Endometrial microvascular endothelial cells (primary cell): ENCODE results near the gene PRORP. TPM values are rescaled to one million over a fixed set of nuclear protein-coding genes. Genes with fewer than 3 reads are reported as not detected.
"Not testable (repeated sequence)": the region's sequence is repeated elsewhere in the genome, so short reads cannot be mapped to it uniquely, and the experiment has no call there.

Experiments
- in situ Hi-C: cut with HindIII; loops from 2 replicates; pipeline ENCODE4 v1.10.0; 2017; ENCODE audit warnings: low sequenced_read_pairs, low pct_unique_long_range_greater_than_20kb; ENCODE audit errors: inconsistent ontology term
- total RNA-seq: library from RNA; depleted of rRNA; stranded (reverse); fragments of >200 nt; gene quantifications from one replicate; pipeline ENCODE4 v1.2.3, GENCODE V29; 2015; ENCODE audit errors: inconsistent ontology term

PRORP gene
- 36.1 TPM for total RNA-seq

DNA sequence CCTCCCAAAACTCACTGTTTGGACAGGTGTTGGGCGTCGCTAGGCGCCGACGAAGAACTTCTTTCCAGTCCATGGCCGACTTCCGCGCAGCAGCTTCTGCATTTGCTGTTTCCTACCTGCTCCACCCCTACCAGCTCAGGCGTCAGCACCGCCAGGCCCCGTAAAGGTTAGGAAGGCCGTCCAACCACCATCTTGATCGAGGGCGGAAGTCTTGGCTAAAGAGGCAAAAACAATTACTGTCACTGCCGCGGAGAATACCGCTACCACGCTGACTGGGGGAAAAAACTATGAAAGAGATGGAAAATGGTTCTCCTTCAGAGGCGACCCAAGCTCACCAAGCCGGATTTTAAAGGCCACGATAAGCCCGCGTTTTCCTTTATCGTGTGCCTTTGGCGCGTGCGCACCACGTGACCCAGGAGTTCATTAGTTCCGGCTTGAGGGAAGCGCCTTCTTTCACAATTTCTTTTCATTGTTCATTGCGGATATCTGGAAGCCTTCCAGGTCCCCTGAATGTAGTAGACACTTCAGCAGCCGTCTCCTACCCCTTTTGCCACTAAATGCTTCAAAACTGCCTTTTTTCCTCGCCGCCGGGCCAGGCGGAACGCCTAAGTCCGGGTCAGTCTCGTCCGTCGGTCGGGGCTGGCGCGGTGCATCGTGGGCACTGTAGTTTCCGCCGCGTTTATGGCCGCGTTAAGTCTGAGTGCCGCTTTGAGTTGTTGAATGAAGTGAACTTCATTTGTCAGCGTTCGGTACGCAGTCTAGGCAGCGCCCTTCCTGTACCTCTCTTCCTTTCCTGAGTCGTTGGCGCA, at the start of gene PRORP, which contains the start of gene PPP2R3C:
Gene PRORP (plus strand): TSS at position 666 of the 809 bp plus-strand sequence. CDS start 694 bp downstream, outside the sequence.
Gene PPP2R3C (minus strand): TSS at position 104 of the 809 bp plus-strand sequence. CDS start 31 bp downstream, at position 73.
- in situ Hi-C loops: loop anchor here (10.0 kb wide), 1 partner anchor 283 kb away; the partner anchor contains the start of gene NFKBIA

DNA sequence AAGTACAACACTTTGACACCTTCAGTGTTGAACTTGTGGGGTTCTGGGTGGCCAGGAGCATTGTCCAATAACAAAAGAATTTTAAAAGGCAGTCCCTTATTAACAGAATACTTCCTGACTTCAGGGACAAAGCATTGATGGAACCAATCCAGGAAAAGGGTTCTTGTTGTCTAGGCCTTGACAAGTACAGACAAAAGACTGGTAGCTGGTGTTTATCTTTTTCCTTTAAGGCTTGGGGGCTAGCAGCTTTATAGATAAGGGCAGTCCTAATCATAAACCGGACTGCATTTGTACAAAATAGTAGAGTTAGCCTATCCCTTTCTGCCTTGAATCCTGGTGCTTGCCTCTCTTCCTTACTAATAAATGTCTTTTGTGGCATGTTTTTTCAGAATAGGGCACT, 48.9 kb upstream of the PRORP start:
- in situ Hi-C loops: no loop called here

DNA sequence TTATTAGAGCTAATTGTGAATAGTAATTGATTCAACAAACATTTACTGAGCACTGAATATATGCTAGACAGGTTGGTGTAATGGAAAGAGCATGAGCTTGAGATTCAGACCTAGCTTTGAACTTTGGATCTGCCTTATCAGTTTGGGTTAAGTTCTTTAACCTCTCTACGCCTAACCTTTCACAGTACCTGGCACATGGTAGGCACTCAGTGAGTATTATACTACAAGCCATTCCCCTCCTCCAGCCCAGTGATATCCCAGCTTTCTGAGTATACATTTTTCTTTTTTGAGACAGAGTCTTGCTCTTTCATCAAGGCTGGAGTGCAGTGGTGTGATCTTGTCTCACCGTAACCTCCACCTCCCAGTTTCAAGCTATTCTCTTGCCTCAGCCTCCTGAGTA, 44.3 kb upstream of the PRORP start:
- in situ Hi-C loops: no loop called here

DNA sequence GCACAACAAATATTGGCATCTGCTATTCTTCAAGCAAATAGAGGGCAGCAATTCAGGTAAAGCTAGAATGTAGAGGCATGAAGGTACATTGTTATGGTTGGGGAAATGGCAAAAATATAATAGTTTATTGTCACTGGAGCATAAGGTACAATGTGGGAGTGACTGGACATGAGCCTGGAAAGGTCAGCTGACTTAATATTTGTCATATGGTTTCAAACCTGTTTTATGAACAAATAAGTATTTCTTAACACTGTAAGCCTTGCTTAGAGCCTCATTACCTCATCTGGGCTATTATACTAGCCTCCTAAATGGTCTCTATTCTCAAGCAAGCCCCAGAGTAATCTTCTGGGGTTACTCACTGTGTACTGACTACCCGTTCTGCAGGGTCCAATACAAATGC, 42.6 kb upstream of the PRORP start:
- in situ Hi-C loops: no loop called here

DNA sequence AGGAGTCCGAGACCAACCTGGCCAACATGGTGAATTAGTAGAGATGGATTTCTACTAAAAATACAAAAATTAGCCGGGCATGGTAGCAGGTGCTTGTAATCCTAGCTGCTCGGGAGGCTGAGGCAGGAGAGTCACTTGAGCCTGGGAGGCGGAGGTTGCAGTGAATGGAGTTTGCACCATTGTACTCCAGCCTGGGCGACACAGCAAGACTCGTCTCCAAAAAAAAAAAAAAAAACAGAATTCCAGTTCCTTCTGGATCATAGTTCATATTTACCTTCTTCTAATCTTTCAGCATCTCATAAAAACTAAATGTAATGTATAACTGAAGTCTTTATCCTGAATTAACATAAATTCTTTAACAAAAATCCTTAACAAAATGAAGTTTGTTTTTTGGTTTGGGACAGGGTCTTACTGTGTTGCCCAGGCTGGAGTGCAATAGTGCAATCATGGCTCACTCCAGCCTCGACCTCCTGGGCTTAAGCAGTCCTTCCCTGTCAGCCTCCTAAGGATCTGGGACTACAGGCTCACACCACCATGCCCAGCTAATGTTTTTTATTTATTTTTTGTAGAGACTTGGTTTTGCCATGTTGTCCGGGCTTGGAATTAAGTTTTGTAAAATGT, 38.7 kb upstream of the PRORP start:
- in situ Hi-C loops: no loop called here

DNA sequence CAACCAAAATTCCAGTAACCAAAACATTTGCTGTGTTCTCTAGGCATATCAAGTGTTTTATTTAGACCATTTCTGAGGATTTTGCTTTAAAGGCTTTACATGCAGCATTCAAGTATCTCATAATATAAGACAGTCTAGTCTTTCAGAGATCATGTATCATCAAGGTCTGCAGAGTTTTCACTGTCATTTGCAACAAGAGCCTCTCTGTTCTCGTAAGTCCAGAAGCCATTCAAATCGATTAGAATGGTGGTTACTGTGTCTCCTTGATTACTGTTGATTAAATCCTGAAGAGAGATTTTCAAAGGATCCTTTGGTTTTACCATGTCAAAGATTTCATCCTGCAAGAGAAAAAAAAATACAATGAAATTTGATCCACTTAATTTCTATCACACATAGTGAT, 36.9 kb upstream of the PRORP start:
- in situ Hi-C loops: no loop called here

DNA sequence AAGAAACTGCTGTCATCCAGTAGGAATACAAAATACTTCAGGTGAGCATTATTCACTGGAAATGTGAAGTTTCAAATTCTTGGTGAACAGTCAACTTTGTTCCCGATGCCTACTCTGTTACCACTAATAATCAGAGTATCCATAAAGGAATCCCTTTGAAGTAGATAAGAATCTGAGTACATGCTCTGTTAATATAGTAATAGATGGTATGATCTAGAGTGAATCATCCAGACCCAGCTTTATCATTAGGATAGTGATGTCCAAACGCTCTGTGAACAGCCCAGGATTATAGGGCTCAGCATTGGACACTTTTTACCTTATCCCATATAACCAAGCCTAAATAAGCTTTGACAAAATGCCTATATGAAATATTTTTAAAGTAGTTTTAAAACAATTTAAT, 33.8 kb upstream of the PRORP start:
- in situ Hi-C loops: no loop called here

DNA sequence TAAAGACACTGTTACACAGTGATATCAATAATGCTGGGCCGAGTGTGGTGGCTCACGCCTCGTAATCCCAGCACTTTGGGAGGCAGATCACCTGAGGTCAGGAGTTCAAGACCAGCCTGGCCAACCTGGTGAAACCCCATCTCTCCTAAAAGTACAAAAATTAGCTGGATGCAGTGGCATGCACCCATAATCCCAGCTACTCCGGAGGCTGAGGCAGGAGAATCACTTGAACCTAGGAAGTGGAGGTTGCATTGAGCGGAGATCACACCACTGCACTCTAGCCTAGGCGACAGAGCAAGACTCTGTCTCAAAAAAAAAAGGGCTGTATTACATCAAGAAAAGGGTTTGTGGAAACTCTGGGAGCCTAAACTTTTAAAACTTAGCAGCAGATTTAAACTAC, 27.7 kb upstream of the PRORP start:
- in situ Hi-C loops: not testable (repeated sequence)

DNA sequence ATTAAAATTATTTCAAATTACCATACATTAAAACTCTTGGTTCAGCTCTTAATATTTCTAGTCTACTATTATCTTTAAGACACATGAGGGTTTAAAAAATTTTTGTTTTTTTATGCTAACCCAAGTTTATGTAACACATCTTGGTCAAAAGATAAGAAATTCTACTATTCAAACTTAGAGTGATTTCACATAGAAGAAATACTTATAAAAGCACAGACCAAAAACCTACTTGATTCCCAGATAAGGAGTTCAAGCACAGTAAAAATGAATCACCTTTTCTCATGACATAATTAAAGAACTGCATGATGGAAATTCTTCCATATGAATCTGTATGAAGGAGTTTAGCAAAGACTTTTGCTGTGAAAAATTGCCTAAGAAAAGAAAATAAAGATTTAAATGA, 14.5 kb upstream of the PRORP start:
- in situ Hi-C loops: no loop called here

DNA sequence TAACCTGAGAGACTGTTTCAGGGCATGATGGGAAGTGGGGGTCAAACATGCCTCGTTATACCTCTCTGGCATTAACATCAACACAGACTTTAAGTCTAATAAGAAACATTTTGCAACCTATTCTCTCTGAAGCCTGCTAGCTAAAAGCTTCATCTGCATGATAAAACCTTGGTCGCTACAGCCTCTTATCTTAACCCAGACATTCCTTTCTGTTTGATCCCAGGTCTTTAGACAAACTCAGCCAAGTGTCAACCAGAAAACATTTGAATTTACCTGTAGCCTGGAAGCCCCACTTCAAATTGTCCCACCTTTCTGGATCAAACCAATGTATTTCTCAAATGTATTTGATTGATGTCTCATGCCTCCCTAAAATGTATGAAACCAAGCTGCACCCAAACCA, 9.7 kb upstream of the PRORP start:
- in situ Hi-C loops: no loop called here

DNA sequence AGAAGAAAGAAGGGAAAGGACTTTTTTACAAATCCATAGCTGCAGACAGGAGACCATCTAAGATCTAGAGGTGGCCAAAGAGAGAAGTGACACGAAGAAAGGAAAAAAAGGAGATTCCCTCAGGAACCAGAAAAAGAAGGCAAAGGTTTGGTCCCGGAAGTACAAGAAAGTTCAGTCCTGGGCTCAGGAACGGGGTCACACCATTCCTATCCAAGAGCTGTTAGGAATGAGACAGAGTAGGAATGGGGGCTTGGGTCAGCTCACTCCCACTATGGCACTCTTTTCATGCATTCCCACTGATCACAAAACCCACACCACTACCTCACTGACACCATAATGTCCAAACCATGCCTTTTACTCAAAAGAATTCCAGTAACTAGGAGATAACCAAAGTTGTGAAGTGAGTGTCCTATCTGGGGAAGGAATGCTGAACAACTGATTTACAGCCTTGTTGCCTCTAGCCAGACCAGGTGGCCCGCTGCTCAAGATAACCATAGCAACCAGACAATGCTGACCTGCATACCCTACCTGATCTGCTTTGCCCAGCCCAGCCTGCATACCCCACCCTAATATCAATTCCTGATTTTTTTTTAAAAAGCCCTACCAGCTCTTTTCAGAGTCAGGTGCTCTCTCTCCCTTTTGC, 8.9 kb upstream of the PRORP start:
- in situ Hi-C loops: no loop called here

DNA sequence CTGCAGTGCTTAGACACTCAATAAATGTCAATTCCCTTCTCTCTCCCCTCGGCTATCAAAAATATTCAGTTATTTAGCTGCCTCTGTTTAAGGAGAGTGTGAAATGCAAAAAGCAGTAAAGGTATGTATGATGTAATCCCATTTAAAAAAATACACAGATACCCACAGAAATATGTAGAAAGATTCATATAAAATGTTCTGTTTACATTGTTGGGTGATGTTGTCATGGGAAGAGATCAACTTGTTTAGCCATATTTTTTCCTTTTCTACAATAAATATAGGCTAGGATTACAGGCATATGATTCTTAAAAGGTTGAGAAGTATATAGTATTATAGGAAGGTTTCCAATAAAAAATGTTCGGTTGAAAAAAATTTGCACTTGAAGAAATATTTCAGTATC, 8.3 kb upstream of the PRORP start:
- in situ Hi-C loops: no loop called here

DNA sequence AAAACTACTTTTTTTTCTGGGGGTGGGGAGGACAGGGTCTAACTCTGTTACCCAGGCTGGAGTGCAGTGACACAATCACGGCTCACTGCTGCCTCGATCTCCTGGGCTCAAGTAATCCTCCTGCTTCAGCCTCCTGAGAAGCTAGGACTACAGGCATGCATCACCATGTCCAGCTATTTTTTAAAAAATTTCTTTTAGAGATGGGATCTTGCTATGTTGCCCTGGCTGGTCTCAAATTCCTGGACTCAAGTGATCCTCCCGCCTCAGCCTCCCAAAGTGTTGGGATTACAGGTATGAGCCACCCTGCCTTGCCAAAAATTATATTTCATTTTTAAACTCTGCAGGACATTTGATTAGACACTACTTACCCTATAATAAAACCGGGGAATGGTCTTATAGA, 6.1 kb upstream of the PRORP start:
- in situ Hi-C loops: no loop called here

DNA sequence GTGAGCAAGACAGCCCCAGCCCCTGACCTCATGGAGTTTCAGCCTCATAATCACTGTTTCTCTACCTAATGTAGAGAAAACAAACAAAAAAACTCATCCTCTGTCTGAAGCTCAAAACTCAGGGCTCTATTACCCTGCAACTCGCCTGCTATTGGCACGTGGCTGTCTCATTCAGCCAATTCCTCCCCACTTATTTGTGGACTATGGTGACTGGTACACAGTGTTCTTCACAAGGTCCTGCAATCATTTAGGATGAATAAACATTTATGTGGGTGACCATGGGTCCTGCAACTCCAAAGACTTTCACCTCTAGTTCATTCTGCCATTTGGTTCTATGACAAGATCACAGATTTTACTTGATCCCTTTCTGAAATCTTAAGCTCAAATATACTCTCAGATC, 5.2 kb upstream of the PRORP start:
- in situ Hi-C loops: no loop called here

DNA sequence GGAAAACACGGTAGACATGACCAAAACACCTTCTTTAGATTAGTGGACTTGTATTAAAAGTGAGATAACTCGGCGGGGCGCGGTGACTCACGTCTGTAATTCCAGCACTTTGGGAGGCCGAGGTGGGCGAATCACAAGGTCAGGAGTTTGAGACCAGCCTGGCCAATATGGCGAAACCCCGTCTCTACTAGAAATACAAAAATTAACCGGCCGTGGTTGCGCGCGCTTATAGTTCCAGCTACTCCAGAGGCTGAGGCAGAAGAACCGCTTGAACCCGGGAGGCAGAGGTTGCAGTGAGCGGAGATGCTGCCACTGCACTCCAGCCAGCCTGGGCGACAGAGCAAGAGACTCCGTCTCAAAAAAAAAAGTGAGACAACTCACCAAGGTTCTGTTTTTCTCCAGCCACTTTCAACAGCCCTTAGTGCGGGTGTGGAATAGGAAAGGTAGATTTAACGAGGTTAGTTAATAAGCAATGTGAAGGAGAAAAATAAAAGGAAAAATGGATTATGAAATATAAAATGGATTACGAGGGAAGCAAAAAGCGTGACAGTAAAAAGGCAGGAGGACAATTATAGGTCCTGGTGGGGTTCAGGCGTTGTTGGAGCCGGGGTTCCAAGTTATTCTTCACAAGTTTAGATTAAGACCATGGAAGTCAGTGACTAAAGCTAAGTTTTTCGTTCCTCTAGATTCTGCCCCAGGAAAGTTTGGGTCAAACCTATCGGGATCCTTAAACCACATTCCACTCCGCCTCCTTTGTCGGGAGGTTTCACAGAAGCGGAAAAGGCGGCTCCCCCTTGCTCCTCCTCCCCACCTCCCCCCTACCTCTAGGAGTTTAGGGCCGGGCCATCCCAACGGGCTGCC, 1.1 kb upstream of the PRORP start:
- in situ Hi-C loops: loop anchor here (10.0 kb wide), 1 partner anchor 284 kb away; the partner anchor contains the start of gene NFKBIA

DNA sequence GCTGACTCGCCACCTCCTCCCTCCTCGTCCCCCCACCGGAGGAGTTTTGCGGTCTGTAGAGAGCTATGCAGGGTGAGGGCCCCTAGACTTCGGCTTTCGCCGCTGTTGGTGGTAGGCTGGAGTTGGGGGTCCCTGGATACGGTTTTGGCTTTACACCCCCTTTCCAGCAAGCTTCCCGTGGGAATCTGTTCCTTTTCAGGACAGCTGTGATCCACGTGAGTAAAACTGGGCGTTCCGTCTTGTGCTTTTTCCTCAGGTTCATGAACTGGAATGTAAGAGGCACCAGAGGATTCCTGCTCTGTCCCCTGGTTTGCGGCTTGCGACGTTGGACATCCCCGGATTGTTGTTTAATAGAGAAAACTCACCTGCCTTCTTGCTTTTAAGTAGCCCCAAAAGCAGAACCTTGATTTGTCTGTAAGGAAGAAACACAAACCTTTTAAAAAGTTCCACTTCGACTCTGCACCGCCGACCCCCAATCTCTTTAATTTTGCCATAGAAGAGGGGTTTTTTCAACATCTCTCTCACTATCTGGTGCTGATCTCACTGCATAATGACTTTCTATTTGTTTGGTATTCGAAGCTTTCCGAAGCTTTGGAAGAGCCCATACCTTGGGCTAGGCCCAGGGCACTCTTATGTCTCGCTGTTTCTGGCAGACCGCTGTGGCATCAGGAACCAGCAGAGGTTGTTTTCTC, 490 bp downstream of the PRORP start:
- in situ Hi-C loops: loop anchor here (10.0 kb wide), 1 partner anchor 282 kb away; the partner anchor contains the start of gene NFKBIA

DNA sequence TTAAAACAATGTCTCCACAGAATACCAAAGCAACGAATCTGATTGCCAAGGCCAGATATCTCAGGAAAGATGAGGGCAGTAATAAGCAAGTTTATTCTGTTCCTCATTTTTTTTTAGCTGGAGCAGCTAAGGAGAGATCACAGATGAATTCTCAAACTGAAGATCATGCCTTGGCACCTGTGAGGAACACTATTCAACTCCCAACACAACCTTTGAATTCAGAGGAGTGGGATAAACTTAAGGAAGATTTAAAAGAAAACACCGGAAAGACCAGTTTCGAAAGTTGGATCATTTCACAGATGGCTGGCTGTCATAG, 994 bp downstream of the PRORP start:
- in situ Hi-C loops: loop anchor here (10.0 kb wide), 1 partner anchor 281 kb away; the partner anchor contains the start of gene NFKBIA

DNA sequence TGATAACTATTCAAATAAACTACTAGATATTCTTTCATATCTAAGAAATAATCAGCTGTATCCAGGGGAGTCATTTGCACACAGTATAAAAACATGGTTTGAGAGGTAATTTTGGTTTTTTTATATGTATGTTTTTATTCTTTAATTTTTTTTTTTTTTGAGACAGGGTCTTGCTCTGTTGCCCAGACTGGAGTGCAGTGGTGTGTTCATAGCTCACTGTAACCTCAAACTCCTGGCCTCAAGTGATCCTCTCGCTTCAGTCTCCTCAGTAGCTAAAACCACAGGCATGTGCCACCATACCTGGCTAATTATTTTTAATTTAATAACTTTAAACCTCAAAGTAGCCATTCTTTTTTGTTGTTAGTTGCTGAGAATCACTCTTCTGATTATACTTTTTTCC, 1.8 kb downstream of the PRORP start:
- in situ Hi-C loops: loop anchor here (10.0 kb wide), 1 partner anchor 281 kb away; the partner anchor contains the start of gene NFKBIA
